ENCODE results near the gene AFF3.

AFF3 gene

GRCh38 chr2:99824758-99825157, 317.6 kb downstream of the AFF3 start:
- DNase-seq (ENCODE audit: low read depth in 2 of 2) = no peak

GRCh38 chr2:99822474-99823207, 319.7 kb downstream of the AFF3 start:
- DNase-seq (ENCODE audit: low read depth in 2 of 2) = no peak

GRCh38 chr2:99821984-99822383, 320.4 kb downstream of the AFF3 start:
- DNase-seq (ENCODE audit: low read depth in 2 of 2) = no peak

GRCh38 chr2:99821572-99821971, 320.8 kb downstream of the AFF3 start:
- DNase-seq (ENCODE audit: low read depth in 2 of 2) = no peak

- DNase-seq (ENCODE audit: low read depth in 2 of 2) = no peak
Observed at GRCh38 chr2:99821039-99821438, 321.4 kb downstream of the AFF3 start.

- no peak for DNase-seq (ENCODE audit: low read depth in 2 of 2)
Observed at GRCh38 chr2:99819766-99820165, 322.6 kb downstream of the AFF3 start.

GRCh38 chr2:99818842-99819241, 323.5 kb downstream of the AFF3 start:
- DNase-seq (ENCODE audit: low read depth in 2 of 2) = no peak

GRCh38 chr2:99816908-99817307, 325.5 kb downstream of the AFF3 start:
- DNase-seq (ENCODE audit: low read depth in 2 of 2) = no peak

GRCh38 chr2:99812426-99812825, 330.0 kb downstream of the AFF3 start:
- DNase-seq (ENCODE audit: low read depth in 2 of 2) = no peak

- DNase-seq (ENCODE audit: low read depth in 2 of 2) = no peak
Observed at GRCh38 chr2:99811544-99811943, 330.8 kb downstream of the AFF3 start.

- no peak for DNase-seq (ENCODE audit: low read depth in 2 of 2)
Observed at GRCh38 chr2:99810225-99810624, 332.2 kb downstream of the AFF3 start.

- no peak for DNase-seq (ENCODE audit: low read depth in 2 of 2)
Observed at GRCh38 chr2:99809259-99809900, 333.0 kb downstream of the AFF3 start.

GRCh38 chr2:99808361-99809200, 333.8 kb downstream of the AFF3 start:
- no peak for DNase-seq (ENCODE audit: low read depth in 2 of 2)

- no peak for DNase-seq (ENCODE audit: low read depth in 2 of 2)
Observed at GRCh38 chr2:99806758-99807157, 335.6 kb downstream of the AFF3 start.

- DNase-seq (ENCODE audit: low read depth in 2 of 2) = no peak
Observed at GRCh38 chr2:99805930-99806476, 336.4 kb downstream of the AFF3 start.

- DNase-seq (ENCODE audit: low read depth in 2 of 2) = no peak
Observed at GRCh38 chr2:99803846-99804245, 338.5 kb downstream of the AFF3 start.

- DNase-seq (ENCODE audit: low read depth in 2 of 2) = no peak
Observed at GRCh38 chr2:99802734-99803133, 339.7 kb downstream of the AFF3 start.

- no peak for DNase-seq (ENCODE audit: low read depth in 2 of 2)
Observed at GRCh38 chr2:99801327-99801901, 341.0 kb downstream of the AFF3 start.

- DNase-seq (ENCODE audit: low read depth in 2 of 2) = no peak
Observed at GRCh38 chr2:99797475-99797874, 344.9 kb downstream of the AFF3 start.

GRCh38 chr2:99794414-99794813, 348.0 kb downstream of the AFF3 start:
- DNase-seq (ENCODE audit: low read depth in 2 of 2) = no peak

- DNase-seq (ENCODE audit: low read depth in 2 of 2) = no peak
Observed at GRCh38 chr2:99793022-99793421, 349.4 kb downstream of the AFF3 start.

- no peak for DNase-seq (ENCODE audit: low read depth in 2 of 2)
Observed at GRCh38 chr2:99789849-99790248, 352.5 kb downstream of the AFF3 start.

All from stimulated activated CD4-positive, alpha-beta T cell treated with anti-CD3 and anti-CD28 coated beads, Interleukin-1b, Interleukin-23, amount 100 ng/mL, for 4 hours (primary cell).